ENCODE measurements around the gene ARHGEF40.

GRCh38 chr14:21096978-21097635, 27.0 kb downstream of the ARHGEF40 start:
- TF ChIP-seq CTCF (IDR thresholded peaks at IDR 0.05; ENCODE audit: insufficient read depth, low read length) (no peak), POLR2AphosphoS5 (IDR thresholded peaks at IDR 0.05; ENCODE audit: low read depth) (no peak), REST (IDR thresholded peaks at IDR 0.05; ENCODE audit: insufficient replicate concordance, low read depth) (no peak), GABPA (IDR thresholded peaks at IDR 0.05; ENCODE audit: low read depth) (no peak)

Data from HL-60 (cell line).